GM21367 (cell line): ENCODE measurements around the gene COL4A1.
"Not testable (repeated sequence)": the region's sequence is repeated elsewhere in the genome, so short reads cannot be mapped to it uniquely, and the experiment has no call there.

Experiments
- ATAC-seq: cut with Tn5 transposase; IDR thresholded peaks from one replicate; pipeline ENCODE4 v1.9.1; 2021; ENCODE audit not compliant: unreplicated experiment

The COL4A1 gene

GRCh38 chr13:110324026-110324749 is 17.2 kb upstream of the COL4A1 start:
- ATAC-seq = no peak

GRCh38 chr13:110323172-110323891 is 16.4 kb upstream of the COL4A1 start:
- ATAC-seq = no peak

- no peak for ATAC-seq
Measured at GRCh38 chr13:110322828-110323171, 15.8 kb upstream of the COL4A1 start.

GRCh38 chr13:110322126-110322827 is 15.3 kb upstream of the COL4A1 start:
- no peak for ATAC-seq

- ATAC-seq = not testable (repeated sequence)
Measured at GRCh38 chr13:110321573-110321972, 14.6 kb upstream of the COL4A1 start.

GRCh38 chr13:110320645-110321044 is 13.7 kb upstream of the COL4A1 start:
- ATAC-seq = no peak

- ATAC-seq = no peak
Measured at GRCh38 chr13:110319774-110320509, 13.0 kb upstream of the COL4A1 start.

- no peak for ATAC-seq
Measured at GRCh38 chr13:110319397-110319773, 12.4 kb upstream of the COL4A1 start.

- no peak for ATAC-seq
Measured at GRCh38 chr13:110318920-110319319, 12.0 kb upstream of the COL4A1 start.

- no peak for ATAC-seq
Measured at GRCh38 chr13:110317496-110318195, 10.7 kb upstream of the COL4A1 start.

GRCh38 chr13:110317093-110317492 is 10.1 kb upstream of the COL4A1 start:
- no peak for ATAC-seq

GRCh38 chr13:110316196-110316595 is 9.2 kb upstream of the COL4A1 start:
- no peak for ATAC-seq

GRCh38 chr13:110314516-110315245 is 7.7 kb upstream of the COL4A1 start:
- ATAC-seq = no peak

GRCh38 chr13:110313733-110314132 is 6.8 kb upstream of the COL4A1 start:
- not testable (repeated sequence) for ATAC-seq

- not testable (repeated sequence) for ATAC-seq
Measured at GRCh38 chr13:110313261-110313660, 6.3 kb upstream of the COL4A1 start.

- no peak for ATAC-seq
Measured at GRCh38 chr13:110312339-110313031, 5.5 kb upstream of the COL4A1 start.

GRCh38 chr13:110311443-110312338 is 4.7 kb upstream of the COL4A1 start:
- no peak for ATAC-seq
